Stomach (tissue), 9 donors: ENCODE results near the gene PEMT. TPM values are rescaled to one million over a fixed set of nuclear protein-coding genes. Genes with fewer than 3 reads are reported as not detected.

Source experiments
- DNase-seq, 2 donors: peaks; one replicate each; pipeline versions ENCODE4 v3.0.0 to v3.0.0-alpha.2; 2013 to 2019
- H3K27ac ChIP-seq, 5 donors: fragments of 200-600 bp in 4 of 5; sonication (generic) in 4 of 5; one replicate each; pipeline ENCODE4 v1.5.1; 2013 to 2019; ENCODE audit warnings: mild to moderate bottlenecking in 1 of 5, moderate library complexity in 1 of 5
- H3K27me3 ChIP-seq, 3 donors: fragments of 200-600 bp; sonication (generic); one replicate each; pipeline ENCODE4 v1.5.1; 2017 to 2019; ENCODE audit warnings: mixed run types in 1 of 3
- H3K36me3 ChIP-seq, 4 donors: fragments of 200-600 bp; sonication (generic); 1 replicate in 3 of 4; 2 replicates in 1 of 4; pipeline ENCODE4 v1.5.1; 2016 to 2019
- H3K4me1 ChIP-seq, 4 donors: fragments of 200-600 bp; sonication (generic); one replicate each; pipeline ENCODE4 v1.5.1; 2016 to 2019
- H3K4me3 ChIP-seq, 4 donors: fragments of 200-600 bp; sonication (generic) in 3 of 4; one replicate each; pipeline ENCODE4 v1.5.1; 2016 to 2019; ENCODE audit warnings: mild to moderate bottlenecking in 1 of 4
- H3K9me3 ChIP-seq, 4 donors: fragments of 200-600 bp; sonication (generic); one replicate each; pipeline ENCODE4 v1.5.1; 2016 to 2019
- CTCF ChIP-seq, 7 experiments: fragments of 450-650 bp in 4 of 7; fragments of 200-600 bp in 3 of 7; sonication (generic) in 3 of 7; IDR thresholded peaks; one replicate each; pipeline ENCODE4 v1.5.1; 2016 to 2019; ENCODE audit warnings: antibody characterized with exemption in 7 of 7, control low read depth in 2 of 7, mild to moderate bottlenecking in 1 of 7
- EP300 ChIP-seq: sonication (generic); formaldehyde crosslinking; IDR thresholded peaks from one replicate; pipeline ENCODE4 v1.6.1; 2017; ENCODE audit warnings: antibody characterized with exemption
- POLR2A ChIP-seq, 4 donors: fragments of 450-650 bp; IDR thresholded peaks; one replicate each; pipeline ENCODE4 v1.6.1; 2016; ENCODE audit warnings: antibody characterized with exemption in 4 of 4, control low read depth in 2 of 4, mild to moderate bottlenecking in 1 of 4, moderate library complexity in 1 of 4
- POLR2AphosphoS5 ChIP-seq, 3 donors: sonication (generic); formaldehyde crosslinking; IDR thresholded peaks; one replicate each; pipeline ENCODE4 v1.6.1; 2016; ENCODE audit warnings: antibody characterized with exemption in 3 of 3
- WGBS, 5 donors: extraction: QIAGEN DNeasy Blood & Tissue Kit in 3 of 5; methylation state at CpG; one replicate each; pipeline versions ENCODE4 v1.1.5 to v1.1.7; 2013 to 2018; 5-methylcytosine and 5-hydroxymethylcytosine counted together
- intact Hi-C: fragments of 100-400 bp; cut with DNase I; formaldehyde crosslinking; loops from one replicate; pipeline ENCODE4 v1.15.1; 2023; ENCODE audit warnings: low total_unique reads
- polyA plus RNA-seq, 3 donors: library from polyadenylated mRNA; stranded (reverse); fragments of 200-250 nt; gene quantifications; one replicate each; pipeline ENCODE4 v1.2.3, GENCODE V29; 2013
- total RNA-seq, 5 donors: library from RNA; depleted of rRNA; stranded (reverse); fragments of >200 nt; gene quantifications; one replicate each; pipeline versions ENCODE4 v1.1.0 to v1.2.3, GENCODE V29; 2014 to 2016
- donor health status: healthy with polysubstance abuse.
- donor health status: Bipolar disorder and iron deficiency.
- donor health status: healthy.

The PEMT gene
- total and polyA plus RNA-seq, 8 donors = 7.0 to 44.6 (median 27.0) TPM

DNA sequence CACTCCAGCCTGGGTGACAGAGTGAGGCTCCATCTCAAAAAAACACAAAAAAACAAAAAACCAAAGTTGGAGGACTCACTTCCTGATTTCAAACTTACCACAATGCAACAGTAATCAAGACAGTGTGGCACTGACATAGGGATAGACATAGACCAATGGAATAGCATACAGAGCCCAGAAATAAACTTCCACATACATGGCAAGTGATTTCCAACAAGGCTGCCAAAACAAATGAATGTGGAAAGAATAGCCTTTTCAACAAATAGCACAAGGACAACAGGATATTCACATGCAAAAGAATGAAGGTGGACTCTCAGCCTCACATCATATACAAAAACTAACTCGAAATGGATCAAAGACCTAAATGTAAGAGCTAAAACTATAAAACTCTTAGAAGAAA lies 58.5 kb downstream of the PEMT start:
- no peaks in the 10 kb centered on the region for H3K36me3 ChIP-seq
- peaks cover 25 to 50% (median 36%) of the 10 kb centered on the region in 4 donors for H3K4me1 ChIP-seq
- H3K27me3 ChIP-seq = no peaks in the 10 kb centered on the region
- no peaks in the 10 kb centered on the region for H3K9me3 ChIP-seq
- peak overlapping the region in 1 of 5 donors; percentile 4 for H3K27ac ChIP-seq
- TF ChIP-seq POLR2A (IDR thresholded peaks at IDR 0.05) (no peak), CTCF (IDR thresholded peaks at IDR 0.05) (no peak), POLR2AphosphoS5 (IDR thresholded peaks at IDR 0.05) (no peak), EP300 (no peak)
- H3K4me3 ChIP-seq = no peak overlapping the region
- no peak for DNase-seq
- WGBS, 5 donors = 76 to 100% (median 87%) methylated on average over 1 of the region's 1 CpG
- intact Hi-C loops = no loop called here

DNA sequence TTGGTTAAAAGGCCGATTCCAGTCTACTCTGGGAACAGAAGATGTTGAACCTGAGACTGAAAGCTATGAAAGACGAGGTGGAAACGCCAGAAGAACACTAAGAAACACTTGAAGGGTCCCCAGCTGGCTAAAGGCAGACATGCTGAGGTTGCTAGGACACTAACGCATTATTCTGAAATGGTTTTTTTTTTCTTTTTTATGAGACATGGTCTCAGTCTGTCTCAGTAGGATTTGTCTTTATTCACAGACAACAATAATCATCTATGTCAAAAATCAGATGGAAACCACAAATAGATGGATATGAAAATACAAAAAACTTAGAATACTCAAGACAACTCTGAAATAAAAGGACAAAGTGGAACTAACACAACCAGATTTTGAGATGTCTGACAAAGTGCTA lies 60.4 kb downstream of the PEMT start:
- no peaks in the 10 kb centered on the region for H3K9me3 ChIP-seq
- no peaks in the 10 kb centered on the region for H3K36me3 ChIP-seq
- H3K4me3 ChIP-seq = no peak overlapping the region
- H3K4me1 ChIP-seq = peaks cover 15 to 51% (median 29%) of the 10 kb centered on the region in 4 donors
- WGBS, 5 donors = 81 to 89% (median 87%) methylated on average over 4 of the region's 4 CpGs
- no peak for DNase-seq
- H3K27ac ChIP-seq = no peak overlapping the region
- TF ChIP-seq POLR2A (IDR thresholded peaks at IDR 0.05) (no peak), CTCF (IDR thresholded peaks at IDR 0.05) (no peak), POLR2AphosphoS5 (IDR thresholded peaks at IDR 0.05) (no peak), EP300 (no peak)
- intact Hi-C loops = no loop called here
- no peaks in the 10 kb centered on the region for H3K27me3 ChIP-seq

GRCh38 chr17:17528696-17529652 lies 62.5 kb downstream of the PEMT start:
- whole genome bisulfite sequencing, 5 donors = 61 to 77% (median 63%) methylated on average over 18 to 22 of the region's 22 CpGs
- no peaks in the 10 kb centered on the region for H3K9me3 ChIP-seq
- TF ChIP-seq EP300 (no peak), CTCF (IDR thresholded peaks at IDR 0.05) (no peak), POLR2A (IDR thresholded peaks at IDR 0.05) (no peak), POLR2AphosphoS5 (IDR thresholded peaks at IDR 0.05) (peak in 1 of 3 donors; percentile 11)
- DNase-seq = peak in 1 of 2 donors; percentile 76
- H3K27ac ChIP-seq = peak overlapping the region in 2 of 5 donors; percentile 49 to 77
- no peak overlapping the region for H3K4me3 ChIP-seq
- no peaks in the 10 kb centered on the region for H3K36me3 ChIP-seq
- intact Hi-C loops = no loop called here
- H3K27me3 ChIP-seq = no peaks in the 10 kb centered on the region
- peaks cover 15 to 54% (median 43%) of the 10 kb centered on the region in 4 donors for H3K4me1 ChIP-seq

DNA sequence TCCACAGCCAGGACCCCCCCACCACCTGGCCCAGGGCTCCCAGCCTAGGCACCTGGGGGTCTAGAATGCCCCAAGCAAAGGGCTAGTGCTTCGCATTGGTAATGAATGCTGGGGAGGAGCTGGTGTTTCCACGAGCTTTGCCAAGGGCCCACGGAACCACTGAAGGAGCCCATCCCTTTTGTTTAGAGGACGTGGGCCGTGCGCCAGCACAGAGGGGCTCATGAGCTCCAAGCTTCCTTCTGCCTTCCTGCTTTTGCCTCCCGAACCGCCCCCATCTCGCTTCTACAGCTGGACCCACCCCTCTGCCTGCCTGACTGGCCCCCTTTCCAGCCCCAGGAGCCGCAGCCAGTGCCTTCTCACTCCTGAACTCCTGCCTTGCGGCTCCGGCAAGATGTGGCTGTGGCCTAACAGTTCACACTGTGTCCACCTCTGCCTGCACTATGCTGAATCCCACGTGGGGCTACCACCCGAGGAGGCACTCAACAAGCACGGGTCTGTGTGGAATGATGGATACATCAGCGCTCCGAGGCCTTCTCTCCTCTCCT lies 63.5 kb downstream of the PEMT start:
- WGBS, 5 donors = 80 to 92% (median 86%) methylated on average over 13 to 17 of the region's 17 CpGs
- Histone ChIP-seq H3K36me3 (no peaks in the 10 kb centered on the region), H3K4me3 (no peak overlapping the region), H3K27me3 (no peaks in the 10 kb centered on the region), H3K9me3 (no peaks in the 10 kb centered on the region), H3K27ac (peak overlapping the region in 1 of 5 donors; percentile 77), H3K4me1 (peaks cover 20 to 58% (median 53%) of the 10 kb centered on the region in 4 donors)
- DNase-seq = no peak
- intact Hi-C loops = no loop called here
- TF ChIP-seq POLR2AphosphoS5 (IDR thresholded peaks at IDR 0.05) (no peak), CTCF (IDR thresholded peaks at IDR 0.05) (no peak), POLR2A (IDR thresholded peaks at IDR 0.05) (no peak), EP300 (no peak)
